ENCODE results near the gene ADH1B.
"Not testable (repeated sequence)": the region's sequence is repeated elsewhere in the genome, so short reads cannot be mapped to it uniquely, and the experiment has no call there.

The ADH1B gene

GRCh38 chr4:99317811-99318210 lies 3.4 kb downstream of the ADH1B start:
- DNase-seq: not testable (repeated sequence)

GRCh38 chr4:99317354-99317753 lies 3.8 kb downstream of the ADH1B start:
- no peak for DNase-seq

- no peak for DNase-seq
Measured at GRCh38 chr4:99315839-99316238, 5.4 kb downstream of the ADH1B start.

- no peak for DNase-seq
Measured at GRCh38 chr4:99314211-99314610, 7.0 kb downstream of the ADH1B start.

- no peak for DNase-seq
Measured at GRCh38 chr4:99310389-99310788, 10.8 kb downstream of the ADH1B start.

GRCh38 chr4:99305638-99306400 lies 15.4 kb downstream of the ADH1B start:
- no peak for DNase-seq

GRCh38 chr4:99301376-99302164 lies 19.6 kb downstream of the ADH1B start:
- no peak for DNase-seq

GRCh38 chr4:99300934-99301333 lies 20.3 kb downstream of the ADH1B start:
- DNase-seq: no peak

- DNase-seq: no peak
Measured at GRCh38 chr4:99293357-99293756, 27.8 kb downstream of the ADH1B start.

GRCh38 chr4:99290848-99291786 lies 30.1 kb downstream of the ADH1B start, which contains the start of gene ADH1A:
Gene ADH1A, minus strand, starts transcription at chr4:99290985. Its CDS starts 71 bp downstream, at chr4:99290914.
- DNase-seq: no peak

- DNase-seq: no peak
Measured at GRCh38 chr4:99285387-99285786, 35.8 kb downstream of the ADH1B start.

GRCh38 chr4:99282731-99283130 lies 38.5 kb downstream of the ADH1B start:
- no peak for DNase-seq

- no peak for DNase-seq
Measured at GRCh38 chr4:99281261-99281660, 39.9 kb downstream of the ADH1B start.

GRCh38 chr4:99276417-99276816 lies 44.8 kb downstream of the ADH1B start:
- no peak for DNase-seq

GRCh38 chr4:99275885-99276284 lies 45.3 kb downstream of the ADH1B start:
- DNase-seq: no peak

- DNase-seq: no peak
Measured at GRCh38 chr4:99275050-99275449, 46.2 kb downstream of the ADH1B start.

GRCh38 chr4:99273704-99274103 lies 47.5 kb downstream of the ADH1B start:
- DNase-seq: no peak

- DNase-seq: no peak
Measured at GRCh38 chr4:99264927-99265326, 56.3 kb downstream of the ADH1B start.

Measured in activated CD8-positive, alpha-beta memory T cell treated with anti-CD3 and anti-CD28 coated beads for 24 hours (primary cell).